Activated CD4-positive, alpha-beta memory T cell treated with anti-CD3 and anti-CD28 coated beads, Interleukin-2, amount 10 ng/mL, durations not matched to agents 7 days and 5 days (primary cell): Measurements from ENCODE around the gene MCF2L. TPM values are rescaled to one million over a fixed set of nuclear protein-coding genes. Genes with fewer than 3 reads are reported as not detected.
"Not testable (repeated sequence)": the region's sequence is repeated elsewhere in the genome, so short reads cannot be mapped to it uniquely, and the experiment has no call there.

Experiments used
- CTCF ChIA-PET: fragments of 350-600 bp; sonication (Branson Sonifier 250); formaldehyde crosslinking; loops from one replicate; lab custom pipeline; 2021; ENCODE audit warnings: antibody characterized with exemption, inconsistent platforms; lab: Charles Lee
- POLR2A ChIA-PET: fragments of 350-600 bp; sonication (Branson Sonifier 250); formaldehyde crosslinking; loops from one replicate; lab custom pipeline; 2021; ENCODE audit warnings: antibody characterized with exemption; lab: Charles Lee
- DNase-seq: peaks from one replicate; pipeline ENCODE4 v3.0.0-alpha.2; 2020
- H3K27ac Mint-ChIP-seq: one replicate; pipeline ENCODE4 v1.8.0; 2021; ENCODE audit warnings: mild to moderate bottlenecking, mixed read lengths
- H3K27me3 Mint-ChIP-seq: one replicate; pipeline ENCODE4 v1.8.0; 2021; ENCODE audit warnings: mixed read lengths
- H3K36me3 Mint-ChIP-seq: one replicate; pipeline ENCODE4 v1.8.0; 2021; ENCODE audit warnings: low read depth, mixed read lengths
- H3K4me1 Mint-ChIP-seq: one replicate; pipeline ENCODE4 v1.8.0; 2021; ENCODE audit warnings: mixed read lengths
- H3K4me3 Mint-ChIP-seq: one replicate; pipeline ENCODE4 v1.8.0; 2021; ENCODE audit warnings: mild to moderate bottlenecking, mixed read lengths
- H3K9me3 Mint-ChIP-seq: one replicate; pipeline ENCODE4 v1.8.0; 2021; ENCODE audit warnings: mixed read lengths
- total RNA-seq, 2 experiments: library from RNA; stranded (reverse); gene quantifications; one replicate each; pipeline ENCODE4 v1.2.3, GENCODE V29; 2021

The MCF2L gene
- total RNA-seq, 2 experiments from 2014 or later = 0.33 to 0.86 TPM

GRCh38 chr13:113102302-113102701, 133.3 kb downstream of the MCF2L start:
- H3K27ac Mint-ChIP-seq, H3K27me3 Mint-ChIP-seq, H3K4me3 Mint-ChIP-seq, H3K36me3 Mint-ChIP-seq, DNase-seq, H3K9me3 Mint-ChIP-seq, H3K4me1 Mint-ChIP-seq, CTCF ChIA-PET: not testable (repeated sequence)
- POLR2A ChIA-PET = interaction anchor here (0.7 kb wide), 1 partner anchor 106 kb away, joined by 3 read pairs; the partner anchor contains the start of gene PCID2

GRCh38 chr13:113102727-113103126, 133.7 kb downstream of the MCF2L start:
- Mint-ChIP-seq H3K27ac (no peak overlapping the region), H3K9me3 (no peaks in the 10 kb centered on the region), H3K27me3 (no peaks in the 10 kb centered on the region), H3K4me3 (no peak overlapping the region), H3K4me1 (no peaks in the 10 kb centered on the region), H3K36me3 (no peaks in the 10 kb centered on the region)
- no peak for DNase-seq
- POLR2A ChIA-PET = interaction anchor here (0.7 kb wide), 1 partner anchor 106 kb away, joined by 3 read pairs; the partner anchor contains the start of gene PCID2
- CTCF ChIA-PET = no interaction called here

- ChIA-PET POLR2A (no interaction called here), CTCF (no interaction called here)
- Mint-ChIP-seq H3K27me3 (no peaks in the 10 kb centered on the region), H3K4me3 (no peak overlapping the region), H3K36me3 (no peaks in the 10 kb centered on the region), H3K9me3 (no peaks in the 10 kb centered on the region), H3K27ac (no peak overlapping the region), H3K4me1 (no peaks in the 10 kb centered on the region)
- no peak for DNase-seq
Observed at GRCh38 chr13:113103646-113104045, 134.6 kb downstream of the MCF2L start.

- Mint-ChIP-seq H3K27ac (no peak within 1 kb of the TSS), H3K4me1 (no peaks in the 10 kb centered on the region), H3K4me3 (no peak within 1 kb of the TSS), H3K36me3 (no peaks in the 10 kb centered on the region), H3K9me3 (no peaks in the 10 kb centered on the region), H3K27me3 (peaks cover 3% of the 10 kb centered on the region)
- POLR2A ChIA-PET = no interaction called here
- CTCF ChIA-PET = no interaction called here
- no peak for DNase-seq
Observed at GRCh38 chr13:113105032-113105920, 136.3 kb downstream of the MCF2L start, which contains the start of gene F7. TSS of gene F7 (plus strand) at chr13:113105791. CDS start at chr13:113105842, 51 bp downstream.

GRCh38 chr13:113105921-113106452, 137.0 kb downstream of the MCF2L start:
- no peak for DNase-seq
- no peak overlapping the region for H3K27ac Mint-ChIP-seq
- no peak overlapping the region for H3K4me3 Mint-ChIP-seq
- peaks cover 5% of the 10 kb centered on the region for H3K27me3 Mint-ChIP-seq
- H3K4me1 Mint-ChIP-seq = no peaks in the 10 kb centered on the region
- POLR2A ChIA-PET = no interaction called here
- CTCF ChIA-PET = no interaction called here
- no peaks in the 10 kb centered on the region for H3K36me3 Mint-ChIP-seq
- H3K9me3 Mint-ChIP-seq = no peaks in the 10 kb centered on the region

GRCh38 chr13:113106711-113107351, 137.8 kb downstream of the MCF2L start:
- no peak for DNase-seq
- ChIA-PET POLR2A (no interaction called here), CTCF (no interaction called here)
- H3K36me3 Mint-ChIP-seq = no peaks in the 10 kb centered on the region
- H3K9me3 Mint-ChIP-seq = no peaks in the 10 kb centered on the region
- no peak overlapping the region for H3K4me3 Mint-ChIP-seq
- peaks cover 6% of the 10 kb centered on the region for H3K27me3 Mint-ChIP-seq
- no peak overlapping the region for H3K27ac Mint-ChIP-seq
- H3K4me1 Mint-ChIP-seq = no peaks in the 10 kb centered on the region

- H3K27me3 Mint-ChIP-seq, H3K4me1 Mint-ChIP-seq, DNase-seq, H3K36me3 Mint-ChIP-seq, POLR2A ChIA-PET, H3K9me3 Mint-ChIP-seq, H3K4me3 Mint-ChIP-seq, H3K27ac Mint-ChIP-seq, CTCF ChIA-PET: not testable (repeated sequence)
Observed at GRCh38 chr13:113108521-113108920, 139.5 kb downstream of the MCF2L start.

GRCh38 chr13:113109151-113110047, 140.4 kb downstream of the MCF2L start:
- peaks cover 6% of the 10 kb centered on the region for H3K27me3 Mint-ChIP-seq
- CTCF ChIA-PET = no interaction called here
- H3K9me3 Mint-ChIP-seq = no peaks in the 10 kb centered on the region
- H3K4me3 Mint-ChIP-seq = no peak overlapping the region
- no peaks in the 10 kb centered on the region for H3K4me1 Mint-ChIP-seq
- no peaks in the 10 kb centered on the region for H3K36me3 Mint-ChIP-seq
- POLR2A ChIA-PET = no interaction called here
- DNase-seq = no peak
- H3K27ac Mint-ChIP-seq = no peak overlapping the region

GRCh38 chr13:113110048-113110851, 141.2 kb downstream of the MCF2L start:
- H3K4me1 Mint-ChIP-seq = no peaks in the 10 kb centered on the region
- no peaks in the 10 kb centered on the region for H3K9me3 Mint-ChIP-seq
- peaks cover 6% of the 10 kb centered on the region for H3K27me3 Mint-ChIP-seq
- no peaks in the 10 kb centered on the region for H3K36me3 Mint-ChIP-seq
- ChIA-PET CTCF (no interaction called here), POLR2A (no interaction called here)
- H3K4me3 Mint-ChIP-seq = no peak overlapping the region
- DNase-seq = no peak
- H3K27ac Mint-ChIP-seq = no peak overlapping the region

GRCh38 chr13:113110852-113111315, 141.9 kb downstream of the MCF2L start:
- Mint-ChIP-seq H3K27me3 (peaks cover 6% of the 10 kb centered on the region), H3K27ac (no peak overlapping the region), H3K36me3 (no peaks in the 10 kb centered on the region), H3K9me3 (no peaks in the 10 kb centered on the region), H3K4me3 (no peak overlapping the region), H3K4me1 (no peaks in the 10 kb centered on the region)
- ChIA-PET CTCF (no interaction called here), POLR2A (no interaction called here)
- DNase-seq = no peak

- CTCF ChIA-PET, H3K4me3 Mint-ChIP-seq, H3K36me3 Mint-ChIP-seq, DNase-seq, H3K27ac Mint-ChIP-seq, H3K4me1 Mint-ChIP-seq, H3K9me3 Mint-ChIP-seq, POLR2A ChIA-PET, H3K27me3 Mint-ChIP-seq: not testable (repeated sequence)
Observed at GRCh38 chr13:113111821-113112220, 142.8 kb downstream of the MCF2L start.

GRCh38 chr13:113112475-113112874, 143.5 kb downstream of the MCF2L start:
- DNase-seq, H3K4me3 Mint-ChIP-seq, H3K36me3 Mint-ChIP-seq, H3K27ac Mint-ChIP-seq, H3K9me3 Mint-ChIP-seq, POLR2A ChIA-PET, H3K27me3 Mint-ChIP-seq, H3K4me1 Mint-ChIP-seq, CTCF ChIA-PET: not testable (repeated sequence)
